Vagina (tissue), 2 donors: ENCODE data around the gene ATP5F1D.

Experiments
- POLR2A ChIP-seq, 2 donors: fragments of 450-650 bp; IDR thresholded peaks; one replicate each; pipeline ENCODE4 v1.6.1; 2017; ENCODE audit warnings: antibody characterized with exemption in 2 of 2, mild to moderate bottlenecking in 2 of 2, moderate library complexity in 2 of 2
- POLR2AphosphoS5 ChIP-seq, 2 donors: sonication (generic); formaldehyde crosslinking; IDR thresholded peaks; one replicate each; pipeline ENCODE4 v1.9.0; 2017; ENCODE audit warnings: antibody characterized with exemption in 2 of 2, mild to moderate bottlenecking in 2 of 2, low read depth in 1 of 2; ENCODE audit not compliant: insufficient read depth in 1 of 2

GRCh38 chr19:1268226-1269064, 26.9 kb downstream of the ATP5F1D start:
- no peak for TF ChIP-seq POLR2AphosphoS5 (IDR thresholded peaks at IDR 0.05; ENCODE audit: insufficient read depth in 1 of 2, low read depth in 1 of 2)
- no peak for TF ChIP-seq POLR2A (IDR thresholded peaks at IDR 0.05)
